ENCODE results near the gene GNPAT.

DNA sequence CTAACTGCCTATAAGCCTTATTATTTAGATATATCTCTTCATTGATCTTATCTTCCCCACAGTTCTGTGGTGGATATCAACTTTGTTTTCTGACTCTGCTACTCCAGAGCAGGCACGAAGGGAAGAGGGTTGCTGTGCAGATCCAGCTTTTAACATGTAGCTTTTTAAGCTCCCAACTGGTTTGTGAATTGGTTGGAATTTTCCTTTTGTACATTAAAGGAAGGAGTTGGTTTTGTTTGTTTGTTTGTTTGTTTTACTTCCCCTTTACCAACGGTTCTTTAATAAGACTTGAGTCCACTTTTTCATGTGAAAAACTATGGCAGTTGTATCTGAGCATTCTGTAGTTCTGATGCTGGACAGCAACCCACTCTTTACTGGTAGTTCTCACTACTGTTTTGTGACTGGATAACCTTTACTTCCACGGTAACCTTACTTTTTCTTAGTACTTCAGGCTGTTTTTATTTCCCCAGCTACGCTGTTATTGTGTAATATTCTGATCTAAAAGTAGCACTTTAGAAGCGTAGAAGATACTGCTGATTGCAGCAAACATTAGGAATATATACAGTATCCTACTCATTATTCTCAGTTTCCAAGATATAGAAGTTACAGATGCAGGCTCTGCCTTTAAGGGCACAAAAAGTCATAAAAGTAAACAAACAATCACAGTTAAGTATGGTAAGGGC is 1.6 kb downstream of the GNPAT start:
- TF ChIP-seq, protein P1, sequence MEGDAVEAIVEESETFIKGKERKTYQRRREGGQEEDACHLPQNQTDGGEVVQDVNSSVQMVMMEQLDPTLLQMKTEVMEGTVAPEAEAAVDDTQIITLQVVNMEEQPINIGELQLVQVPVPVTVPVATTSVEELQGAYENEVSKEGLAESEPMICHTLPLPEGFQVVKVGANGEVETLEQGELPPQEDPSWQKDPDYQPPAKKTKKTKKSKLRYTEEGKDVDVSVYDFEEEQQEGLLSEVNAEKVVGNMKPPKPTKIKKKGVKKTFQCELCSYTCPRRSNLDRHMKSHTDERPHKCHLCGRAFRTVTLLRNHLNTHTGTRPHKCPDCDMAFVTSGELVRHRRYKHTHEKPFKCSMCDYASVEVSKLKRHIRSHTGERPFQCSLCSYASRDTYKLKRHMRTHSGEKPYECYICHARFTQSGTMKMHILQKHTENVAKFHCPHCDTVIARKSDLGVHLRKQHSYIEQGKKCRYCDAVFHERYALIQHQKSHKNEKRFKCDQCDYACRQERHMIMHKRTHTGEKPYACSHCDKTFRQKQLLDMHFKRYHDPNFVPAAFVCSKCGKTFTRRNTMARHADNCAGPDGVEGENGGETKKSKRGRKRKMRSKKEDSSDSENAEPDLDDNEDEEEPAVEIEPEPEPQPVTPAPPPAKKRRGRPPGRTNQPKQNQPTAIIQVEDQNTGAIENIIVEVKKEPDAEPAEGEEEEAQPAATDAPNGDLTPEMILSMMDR (conservative IDR thresholded peaks at IDR 0.05; ENCODE audit: low read depth, low read length): no peak
- TF ChIP-seq, protein P2, sequence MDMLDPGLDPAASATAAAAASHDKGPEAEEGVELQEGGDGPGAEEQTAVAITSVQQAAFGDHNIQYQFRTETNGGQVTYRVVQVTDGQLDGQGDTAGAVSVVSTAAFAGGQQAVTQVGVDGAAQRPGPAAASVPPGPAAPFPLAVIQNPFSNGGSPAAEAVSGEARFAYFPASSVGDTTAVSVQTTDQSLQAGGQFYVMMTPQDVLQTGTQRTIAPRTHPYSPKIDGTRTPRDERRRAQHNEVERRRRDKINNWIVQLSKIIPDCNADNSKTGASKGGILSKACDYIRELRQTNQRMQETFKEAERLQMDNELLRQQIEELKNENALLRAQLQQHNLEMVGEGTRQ (IDR thresholded peaks at IDR 0.05; ENCODE audit: low read depth, low read length): no peak
- TF ChIP-seq MAZ (IDR thresholded peaks at IDR 0.05; ENCODE audit: borderline replicate concordance, low read depth, low read length): no peak
